ENCODE results near the gene FAM43A.

The FAM43A gene

DNA sequence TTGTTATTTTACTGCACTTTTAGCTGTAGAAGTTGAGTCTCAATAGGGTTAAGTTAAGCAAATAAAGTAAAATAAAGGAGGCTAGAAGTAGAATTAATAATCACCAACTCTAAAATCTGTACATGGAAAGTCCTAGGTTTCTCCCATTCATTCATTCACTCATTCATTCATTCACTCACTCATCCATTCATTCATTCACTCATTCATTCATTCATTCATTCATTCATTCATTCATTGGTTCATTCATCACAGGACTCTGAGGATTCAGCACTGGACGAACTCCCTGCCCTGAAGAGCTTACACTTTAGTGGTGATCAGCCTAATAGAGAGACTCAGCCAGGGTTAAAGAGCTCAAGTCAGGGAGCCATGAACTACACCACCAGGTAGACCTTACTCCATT, 9.2 kb upstream of the FAM43A start:
- no peak for DNase-seq

DNA sequence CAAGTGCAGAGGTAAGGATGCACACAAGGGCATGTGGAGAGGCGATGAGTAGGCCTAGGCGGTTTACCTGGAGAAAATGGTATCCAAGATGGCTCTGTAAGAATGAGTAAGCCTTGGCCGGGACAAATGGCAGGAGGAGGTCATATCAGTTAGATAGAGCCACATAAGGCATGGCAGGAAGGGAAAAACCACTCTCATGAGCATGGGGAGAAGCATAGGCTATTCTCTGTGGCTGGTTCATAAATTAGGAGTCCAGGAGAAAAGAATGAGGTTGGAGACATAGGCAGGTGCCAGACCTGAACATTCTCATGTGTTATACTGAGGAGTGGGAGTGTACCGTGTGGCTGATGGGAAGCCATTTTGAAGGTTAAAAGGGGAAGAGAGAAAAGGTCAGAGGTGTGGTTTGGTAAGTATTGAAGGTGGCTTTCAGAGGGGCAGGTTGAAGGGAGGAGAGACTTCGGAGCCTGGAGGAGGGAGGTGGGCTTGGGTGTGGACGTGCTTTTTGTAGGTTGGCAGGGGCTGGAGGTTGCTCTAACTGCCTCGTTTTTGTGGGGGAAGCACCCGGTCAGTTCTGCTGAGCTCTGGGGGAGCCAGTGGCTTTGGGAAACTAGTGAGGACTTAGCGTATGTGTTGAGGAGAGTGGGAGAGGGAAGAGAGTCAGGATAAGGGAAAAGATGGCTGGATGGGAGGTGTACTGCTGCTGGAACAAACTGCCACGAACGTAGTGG, 4.6 kb upstream of the FAM43A start:
- DNase-seq: no peak

DNA sequence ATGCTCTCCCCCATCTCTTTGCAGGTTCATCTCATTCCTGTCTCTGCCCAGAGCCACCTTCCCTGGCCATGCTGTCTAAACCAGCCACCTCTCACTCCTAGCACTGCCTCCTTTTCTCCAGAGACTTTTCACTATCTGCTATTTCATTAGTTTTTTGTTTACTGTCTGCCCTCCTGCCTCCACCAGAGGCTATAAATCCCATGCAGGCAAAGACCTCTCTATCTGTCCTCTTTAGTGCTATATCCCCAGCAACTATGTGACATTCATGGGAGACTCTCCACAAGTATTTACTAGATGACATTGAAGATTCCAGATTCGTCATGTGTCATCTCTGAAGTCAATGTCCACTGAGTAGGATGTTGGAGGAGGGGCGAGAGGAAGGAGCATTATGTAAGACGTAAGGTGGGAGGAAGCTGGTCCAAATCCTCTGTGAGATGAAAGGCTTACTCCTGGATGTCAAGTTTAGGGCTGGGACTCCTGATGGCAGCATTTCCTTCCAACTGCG, 3.4 kb upstream of the FAM43A start:
- DNase-seq: no peak

DNA sequence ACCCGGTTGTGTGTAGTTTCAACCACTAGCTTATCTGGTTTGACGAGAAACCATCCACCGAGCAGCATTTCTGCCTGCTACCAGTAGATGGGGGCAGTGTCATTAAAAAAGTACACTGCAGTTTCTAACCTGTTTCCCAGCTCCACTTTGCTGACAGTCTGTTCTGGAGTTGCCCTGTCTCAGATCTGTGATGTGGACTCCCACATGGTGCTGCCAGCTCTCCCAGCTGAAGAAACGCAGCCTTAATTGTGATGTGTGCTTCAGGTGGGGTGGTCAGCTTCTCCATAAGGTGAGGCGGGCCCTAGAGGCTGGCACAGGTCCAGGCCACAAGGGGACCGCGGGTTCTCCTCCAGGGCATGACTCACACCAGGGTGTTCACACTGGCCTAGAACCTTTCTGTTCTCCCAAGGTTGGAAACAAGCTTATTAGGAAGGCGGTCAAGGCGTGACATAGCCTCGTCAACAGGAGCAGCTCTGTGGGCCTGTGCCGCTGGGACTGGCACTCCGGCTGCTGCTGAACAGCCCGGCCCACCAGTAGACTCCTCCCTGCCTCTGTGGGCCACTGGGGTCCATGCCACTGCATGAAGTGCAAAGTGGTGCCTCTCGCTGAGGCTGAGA, 2.9 kb upstream of the FAM43A start:
- DNase-seq: peak; percentile 74 to 90 (median 75)

DNA sequence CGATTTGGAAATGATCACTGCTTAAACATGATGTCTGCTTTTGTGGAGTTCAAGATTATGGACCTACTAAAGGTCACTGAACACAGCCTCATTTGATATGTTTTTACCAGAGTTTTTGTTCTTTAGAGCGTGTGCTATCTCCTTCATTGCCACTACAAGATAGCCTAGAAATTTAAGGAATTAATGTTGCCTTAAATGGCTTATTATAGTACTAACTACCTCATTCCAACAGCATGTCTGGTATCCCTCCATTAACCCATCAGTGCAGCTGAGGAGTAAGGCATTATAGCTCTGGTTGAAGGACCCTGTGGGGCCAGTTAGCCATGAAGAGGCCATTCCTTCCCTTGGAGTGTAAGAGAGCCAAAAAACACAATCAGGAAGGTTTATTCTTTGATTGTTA, 2.3 kb upstream of the FAM43A start:
- DNase-seq: no peak

DNA sequence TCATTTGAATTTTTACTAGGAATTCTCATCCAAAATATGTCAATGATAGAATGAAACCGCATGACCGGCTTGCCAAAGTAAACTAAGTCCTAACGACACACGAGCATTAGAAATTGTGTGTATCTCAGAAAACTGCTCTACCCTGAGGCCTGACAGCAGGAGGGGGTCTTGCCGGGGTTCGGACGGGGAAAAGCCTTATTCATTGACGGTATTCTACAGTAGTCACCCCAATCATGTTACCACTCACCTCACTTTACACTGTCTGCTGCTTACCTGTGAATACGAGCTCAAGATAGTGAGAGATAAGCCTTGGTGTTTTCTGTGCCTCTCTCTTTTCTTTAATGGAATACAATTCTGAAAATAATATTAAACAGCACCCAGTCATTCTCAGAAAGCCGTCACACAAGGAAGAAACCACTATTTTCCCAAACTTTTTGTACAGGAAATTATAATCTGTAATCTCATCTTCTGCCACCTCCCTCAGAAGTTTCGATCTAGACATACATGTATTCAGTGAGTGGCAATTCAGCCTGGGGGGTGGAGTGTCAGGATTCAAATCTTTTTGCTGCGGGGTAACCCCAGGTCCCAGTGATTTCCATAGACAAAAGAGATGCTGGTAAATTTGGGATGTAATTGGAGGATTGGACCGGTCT, 492 bp upstream of the FAM43A start:
- no peak for DNase-seq

DNA sequence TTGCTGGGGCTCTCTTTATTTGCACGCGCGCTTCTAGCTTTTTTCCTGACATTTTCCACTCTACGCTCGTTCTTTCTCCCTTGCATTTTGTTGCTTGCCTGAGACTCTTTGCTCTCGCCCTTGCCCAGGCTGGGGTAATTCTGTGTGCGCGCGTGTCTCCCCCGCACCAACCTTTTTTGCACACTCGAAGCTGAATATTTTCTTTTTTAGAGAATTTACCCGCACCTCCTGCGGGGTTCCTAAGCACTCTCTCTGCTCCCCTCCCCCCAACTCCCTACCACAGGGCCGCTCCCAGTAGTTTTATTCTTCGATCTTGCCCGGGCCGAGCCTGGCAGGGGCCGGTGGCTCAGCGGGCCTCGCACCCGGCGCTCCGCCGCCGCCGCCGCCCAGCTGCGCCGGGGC, 732 bp downstream of the FAM43A start:
- no peak for DNase-seq

DNA sequence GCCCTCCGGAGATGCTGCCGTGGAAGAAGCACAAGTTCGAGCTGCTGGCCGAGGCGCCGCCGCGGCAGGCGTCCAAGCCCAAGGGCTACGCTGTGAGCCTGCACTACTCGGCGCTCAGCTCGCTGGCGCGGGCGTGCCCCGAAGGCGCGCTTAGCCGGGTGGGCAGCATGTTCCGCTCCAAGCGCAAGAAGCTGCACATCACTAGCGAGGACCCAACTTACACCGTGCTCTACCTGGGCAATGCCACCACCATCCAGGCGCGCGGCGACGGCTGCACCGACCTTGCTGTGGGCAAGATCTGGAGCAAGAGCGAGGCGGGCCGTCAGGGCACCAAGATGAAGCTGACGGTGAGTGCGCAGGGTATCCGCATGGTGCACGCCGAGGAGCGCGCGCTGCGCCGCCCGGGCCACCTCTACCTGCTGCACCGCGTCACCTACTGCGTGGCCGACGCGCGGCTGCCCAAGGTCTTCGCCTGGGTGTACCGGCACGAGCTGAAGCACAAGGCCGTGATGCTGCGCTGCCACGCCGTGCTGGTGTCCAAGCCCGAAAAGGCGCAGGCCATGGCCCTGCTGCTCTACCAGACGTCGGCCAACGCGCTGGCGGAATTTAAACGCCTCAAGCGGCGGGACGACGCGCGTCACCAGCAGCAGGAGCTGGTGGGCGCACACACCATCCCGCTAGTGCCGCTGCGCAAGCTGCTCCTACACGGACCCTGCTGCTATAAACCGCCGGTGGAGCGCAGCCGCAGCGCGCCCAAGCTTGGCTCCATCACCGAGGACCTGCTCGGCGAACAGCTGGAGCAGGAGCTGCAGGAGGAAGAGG, 1.3 kb downstream of the FAM43A start:
- peak; percentile 41 to 78 (median 74) for DNase-seq

DNA sequence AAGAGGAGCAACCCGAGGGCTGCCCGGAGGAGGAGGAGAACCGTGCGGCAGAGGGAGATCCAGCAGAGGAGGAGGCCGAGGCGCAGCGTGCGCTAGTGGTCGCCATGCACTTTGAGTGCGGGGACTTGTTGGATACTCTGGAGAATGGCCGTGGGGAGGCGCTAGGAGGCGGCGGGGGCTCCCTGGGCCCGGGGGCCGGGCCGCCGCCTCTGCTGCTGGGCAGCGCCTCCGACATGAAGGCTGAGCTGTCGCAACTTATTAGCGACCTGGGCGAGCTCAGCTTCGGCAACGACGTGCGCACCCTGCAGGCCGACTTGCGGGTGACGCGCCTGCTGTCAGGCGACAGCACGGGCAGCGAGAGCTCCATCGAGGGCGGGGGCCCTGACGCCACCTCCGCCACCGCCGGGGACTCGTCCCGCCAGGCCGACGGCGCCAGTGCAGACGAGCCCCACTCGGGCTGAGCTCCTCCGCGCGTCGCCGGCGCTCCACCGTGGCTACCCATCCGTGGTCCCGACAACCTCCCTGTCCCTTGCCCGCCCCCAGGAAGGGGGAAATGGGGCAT, 2.0 kb downstream of the FAM43A start:
- DNase-seq: peak; percentile 69 to 78 (median 74)

DNA sequence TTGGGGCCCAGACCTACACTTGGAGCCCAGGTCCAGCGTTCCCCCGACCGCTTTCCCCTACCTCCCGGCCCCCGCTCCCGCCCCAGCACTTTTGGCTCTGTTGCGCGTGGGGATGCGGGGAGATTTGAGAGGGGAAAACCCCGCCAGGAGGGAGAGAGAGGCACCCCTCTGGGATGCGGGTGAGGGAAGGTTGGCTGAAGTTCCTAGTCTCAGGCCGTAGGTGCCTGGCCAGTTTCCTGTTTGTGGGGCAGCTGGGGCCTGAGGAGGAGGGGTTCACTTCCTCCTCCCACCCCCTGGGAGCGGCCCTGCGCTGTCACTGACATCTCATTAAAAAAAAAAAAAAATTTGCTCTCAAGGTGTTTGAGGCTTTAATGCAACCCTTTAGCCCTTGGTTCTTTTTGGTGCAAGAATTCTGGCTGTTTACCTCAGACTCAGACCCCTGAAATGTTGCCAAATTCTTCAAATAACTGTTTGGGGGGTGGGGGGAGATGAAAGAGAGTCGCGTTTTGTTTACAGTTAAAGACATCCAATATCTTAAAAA, 2.6 kb downstream of the FAM43A start:
- DNase-seq: peak in 1 of 3 experiments; percentile 48

DNA sequence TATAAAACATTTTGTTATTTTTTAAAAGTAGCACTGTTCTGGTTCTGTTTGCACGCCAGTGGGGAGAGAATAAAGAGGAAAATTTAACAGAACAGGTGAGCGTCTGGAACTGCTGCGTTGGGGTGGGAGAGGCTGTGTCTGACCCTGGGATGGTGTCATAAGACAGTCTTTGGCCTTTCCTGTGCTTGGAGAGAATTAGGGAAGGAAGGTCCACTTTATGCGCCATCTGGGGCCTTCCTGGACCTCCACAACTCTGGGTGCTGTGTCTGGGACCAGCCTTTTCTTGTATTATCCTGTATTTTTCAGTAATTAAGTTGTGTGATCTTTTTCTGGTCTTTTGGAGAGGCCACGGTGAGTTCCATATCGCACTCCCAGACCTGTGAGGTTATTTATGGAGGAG, 3.3 kb downstream of the FAM43A start:
- no peak for DNase-seq

DNA sequence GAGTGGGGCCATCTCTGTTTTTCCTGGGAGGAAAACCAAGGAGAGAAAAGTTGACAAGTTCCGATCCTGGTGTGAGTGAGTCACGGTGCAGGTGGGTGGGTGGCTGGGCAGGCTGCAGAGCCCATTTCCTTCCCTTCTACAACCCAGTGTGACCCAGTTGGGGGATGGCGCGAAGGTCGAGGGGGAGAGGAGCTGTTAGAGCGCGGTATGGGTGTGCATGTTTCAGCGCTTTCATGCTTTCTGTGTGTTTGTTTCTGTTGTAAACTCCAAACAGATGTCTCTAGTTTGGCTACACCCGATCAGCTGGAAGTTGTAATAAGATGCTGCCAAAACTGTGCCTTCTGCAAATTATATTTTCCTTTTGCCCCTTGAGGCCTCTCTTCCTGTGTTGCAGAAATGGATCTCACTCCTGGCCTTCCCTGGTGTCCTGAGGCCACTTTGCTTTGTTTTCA, 3.8 kb downstream of the FAM43A start:
- no peak for DNase-seq

DNA sequence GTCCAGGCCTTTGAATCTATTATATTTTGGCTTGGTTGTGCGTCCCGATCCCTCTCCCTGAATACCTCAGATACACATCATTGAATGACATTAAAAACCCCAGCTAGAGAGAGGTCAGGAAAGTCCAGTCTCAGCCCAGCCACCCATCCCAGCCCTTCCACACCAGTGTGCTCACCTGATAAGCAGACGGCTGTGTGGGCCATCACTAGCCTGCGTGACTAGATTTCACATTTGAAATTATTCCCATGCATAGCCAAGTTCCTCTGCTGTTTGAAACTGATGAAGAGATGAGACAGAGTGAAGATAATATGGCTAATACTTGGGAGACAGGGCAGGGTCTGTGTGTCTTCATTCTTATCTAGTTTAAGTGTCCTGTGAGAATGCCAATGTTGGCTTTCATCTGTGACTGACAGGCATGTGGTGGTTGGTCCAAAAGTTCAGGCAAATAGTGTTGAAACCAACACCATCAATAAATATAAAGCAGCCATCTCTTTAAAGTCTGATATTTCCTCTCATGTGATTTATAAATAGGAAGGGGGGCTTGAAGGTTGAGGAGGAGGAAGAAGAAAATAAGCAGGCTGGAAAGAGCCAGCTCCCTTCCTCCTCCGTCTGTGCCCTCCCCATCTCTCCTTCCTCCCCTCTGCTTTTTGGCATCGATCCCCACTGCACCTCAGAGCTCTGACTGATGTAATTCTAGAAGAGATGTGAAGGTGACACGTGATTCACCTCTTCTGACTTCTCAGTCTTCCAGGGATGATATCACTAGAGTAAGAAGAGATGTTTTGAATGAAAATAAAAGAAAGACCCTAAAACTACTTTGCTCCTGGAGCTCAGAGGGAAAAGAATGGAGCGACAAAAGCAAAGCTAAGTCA, 5.1 kb downstream of the FAM43A start:
- peak in 1 of 3 experiments; percentile 65 for DNase-seq

DNA sequence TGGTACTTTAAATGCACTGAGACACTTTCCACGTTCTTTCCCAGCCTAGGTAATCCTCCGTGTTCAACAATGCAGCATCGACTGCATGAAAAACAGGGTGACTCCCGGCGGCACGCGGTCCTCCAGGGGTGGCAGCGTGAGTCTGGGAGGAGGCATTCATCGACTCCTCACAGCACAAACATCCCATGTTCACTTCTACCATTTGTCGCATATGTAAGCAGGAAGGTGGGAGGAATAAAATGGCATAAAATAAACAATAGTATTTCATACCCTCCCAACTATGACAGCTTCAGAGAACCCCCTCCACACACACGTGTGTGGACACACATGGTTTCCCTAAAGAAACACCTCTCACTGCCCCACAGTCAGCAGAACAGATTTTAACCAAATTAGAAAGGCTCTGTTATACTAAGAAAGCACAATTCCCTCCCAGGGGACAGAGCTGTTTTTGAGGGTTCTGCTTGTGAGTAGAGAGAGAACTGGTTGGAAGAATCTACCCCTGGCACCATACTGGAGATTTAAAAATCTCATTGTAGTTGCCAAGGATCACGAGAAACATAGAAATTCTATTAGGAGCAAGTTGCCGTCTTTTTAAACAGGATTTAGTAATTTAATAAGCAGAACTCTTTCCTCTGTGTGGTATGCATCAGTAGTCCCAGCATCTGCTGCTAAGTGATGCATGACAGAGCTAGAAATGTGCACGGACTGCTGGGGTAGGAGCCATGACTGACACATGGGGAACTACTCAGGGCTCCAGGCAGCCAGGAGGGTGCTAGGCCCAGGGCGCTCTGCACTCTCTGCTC, 6.0 kb downstream of the FAM43A start:
- peak in 1 of 3 experiments; percentile 66 for DNase-seq

DNA sequence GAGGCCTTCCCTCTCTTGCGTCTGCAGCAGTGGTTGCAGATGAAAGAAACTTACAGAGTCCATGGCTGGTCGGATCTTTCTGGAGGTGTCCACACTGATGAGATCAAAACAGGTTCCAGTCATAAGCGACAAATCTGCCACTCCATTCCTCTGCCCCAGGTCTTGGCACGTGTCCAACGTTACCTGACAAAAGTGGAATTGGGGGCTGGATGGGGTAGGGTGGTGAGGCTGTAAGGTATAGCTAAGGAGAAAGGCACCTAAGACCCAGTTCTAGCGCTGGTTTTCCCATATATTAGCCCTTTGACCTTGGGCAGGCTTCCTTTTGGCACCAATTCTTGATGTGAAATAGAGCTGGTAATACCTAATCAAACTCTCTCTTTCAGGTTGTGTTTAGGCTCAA, 11.0 kb downstream of the FAM43A start:
- no peak for DNase-seq

DNA sequence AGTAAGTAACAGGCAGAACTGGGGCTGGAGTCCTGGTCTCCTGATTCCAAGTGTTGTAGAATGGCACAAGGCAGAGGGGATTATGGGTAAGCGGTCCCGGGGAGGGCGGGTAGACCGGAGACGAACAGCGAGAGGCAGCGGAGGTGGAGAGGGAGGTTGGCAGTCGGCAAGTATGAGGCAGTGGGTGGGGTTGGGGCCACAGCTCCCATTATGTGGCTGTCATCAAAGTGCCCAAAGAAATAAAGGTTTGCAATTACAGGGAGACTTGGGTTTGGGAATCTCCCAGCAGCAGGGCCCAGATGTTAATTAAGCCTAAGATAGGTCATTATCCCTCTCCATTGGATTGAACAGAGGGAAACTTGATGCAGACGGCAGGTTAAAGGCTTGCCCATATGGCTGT, 16.9 kb downstream of the FAM43A start:
- no peak for DNase-seq

DNA sequence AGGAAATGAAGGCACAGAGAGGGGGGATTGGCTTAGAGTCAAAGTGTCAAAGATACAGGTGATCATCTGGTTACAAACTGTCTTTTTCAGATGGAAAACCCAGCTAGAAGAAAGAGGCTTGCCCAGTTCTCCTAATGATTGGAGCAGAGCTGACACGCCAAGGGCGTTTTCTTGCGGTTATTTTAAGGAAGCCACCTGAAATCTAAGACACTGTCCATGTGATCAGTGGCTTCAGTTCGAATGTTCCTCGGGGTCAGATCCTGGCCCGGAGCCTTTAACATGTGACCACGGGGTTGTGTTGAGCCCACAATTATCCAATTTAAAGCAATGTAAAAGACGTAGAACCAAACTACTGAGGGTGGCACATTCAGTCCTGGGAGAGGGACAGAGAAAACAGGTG, 19.5 kb downstream of the FAM43A start:
- DNase-seq: no peak

DNA sequence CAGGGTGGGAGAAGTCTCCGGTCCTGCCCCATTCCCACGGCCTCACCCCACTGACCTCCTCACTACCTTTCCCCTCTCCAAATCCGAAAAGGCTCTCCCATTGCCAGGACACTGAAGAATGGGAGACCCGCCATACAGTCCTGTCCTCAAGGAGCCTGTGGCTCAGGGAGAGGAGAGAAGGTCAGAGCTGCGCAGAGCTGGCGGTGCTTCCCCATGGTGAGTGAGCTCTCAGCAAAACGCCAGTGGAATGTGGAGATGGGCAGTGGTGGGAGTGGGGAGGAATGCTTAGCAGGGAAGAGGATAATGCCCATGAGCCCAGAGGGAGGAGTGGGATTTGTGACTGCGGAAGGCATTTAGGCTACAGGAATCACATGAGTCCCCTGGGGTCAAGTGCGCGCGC, 20.1 kb downstream of the FAM43A start:
- no peak for DNase-seq

DNA sequence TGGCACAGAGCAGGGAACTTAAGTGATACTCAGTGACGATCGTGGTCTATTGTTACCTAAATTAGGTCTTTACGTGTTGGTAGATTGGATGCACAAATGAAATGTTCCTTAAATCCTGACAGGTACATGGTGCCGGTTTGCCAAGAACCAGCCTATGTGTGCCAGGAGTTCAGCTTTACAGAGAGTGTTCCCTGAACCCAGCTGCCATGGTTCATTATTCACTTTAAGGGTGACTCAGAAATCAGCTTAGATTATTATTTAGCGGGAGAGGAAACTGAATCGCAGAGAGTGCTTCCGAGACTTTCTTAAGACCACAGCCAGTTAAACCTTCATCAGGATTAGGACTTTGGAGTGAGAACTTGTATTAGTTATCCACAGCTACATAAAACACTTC, 21.5 kb downstream of the FAM43A start:
- no peak for DNase-seq

DNA sequence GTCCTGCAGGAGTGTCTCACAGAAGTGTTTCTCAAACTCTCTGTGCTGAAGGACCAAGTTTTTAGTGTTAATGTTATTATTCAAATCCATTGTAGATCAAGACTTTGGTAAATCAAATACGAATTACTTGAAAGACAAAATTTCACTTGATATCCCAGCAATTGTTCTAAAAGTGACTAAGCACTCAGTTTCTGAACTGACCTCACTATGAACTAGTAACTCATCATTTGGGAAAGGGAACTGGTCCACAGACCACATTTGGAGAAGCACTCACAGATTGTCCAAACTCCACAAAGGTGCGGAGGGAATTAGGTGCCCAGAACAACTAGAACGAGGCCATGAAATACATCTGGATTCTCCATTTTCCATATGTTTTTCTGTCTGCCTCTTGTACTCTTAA, 25.6 kb downstream of the FAM43A start:
- no peak for DNase-seq

DNA sequence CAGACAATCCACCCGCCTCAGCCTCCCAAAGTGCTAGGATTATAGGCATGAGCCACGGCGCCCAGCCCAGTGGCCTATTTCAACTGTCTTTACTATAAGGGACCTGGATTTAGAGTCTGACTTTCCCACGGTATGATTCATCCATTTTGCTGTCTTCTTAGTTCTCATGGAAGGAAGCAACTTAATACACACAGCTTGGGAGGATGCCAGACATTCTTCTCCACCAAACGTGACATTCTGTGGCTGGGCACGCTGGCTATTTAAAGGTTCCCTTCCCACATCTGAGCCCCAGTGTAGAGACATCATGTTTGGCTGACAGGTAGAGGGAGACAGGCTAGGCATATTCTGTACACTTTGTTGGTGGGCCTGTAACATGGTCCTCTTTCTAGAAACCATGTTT, 26.2 kb downstream of the FAM43A start:
- no peak for DNase-seq
